ENCODE results near the gene KRT20. TPM values are rescaled to one million over a fixed set of nuclear protein-coding genes. Genes with fewer than 3 reads are reported as not detected.

Gene KRT20
- total and polyA plus RNA-seq, 9 donors = 0.05 to 4.2 (median 0.52) TPM; not detected in 5

GRCh38 chr17:40902498-40902897, 17.5 kb upstream of the KRT20 start:
- DNase-seq = no peak
- Histone ChIP-seq H3K27me3 (no peaks in the 10 kb centered on the region), H3K4me1 (ENCODE audit: insufficient read depth) (no peaks in the 10 kb centered on the region), H3K4me3 (no peak overlapping the region), H3K36me3 (no peaks in the 10 kb centered on the region), H3K27ac (no peak overlapping the region), H3K9me3 (no peaks in the 10 kb centered on the region)
- 88 to 92% (median 91%) methylated on average over 4 of the region's 4 CpGs for WGBS, 3 donors
- no peak for TF ChIP-seq EP300 (IDR thresholded peaks at IDR 0.05)
- no peak for TF ChIP-seq CTCF (IDR thresholded peaks at IDR 0.05)
- TF ChIP-seq POLR2A (IDR thresholded peaks at IDR 0.05) = no peak
- intact Hi-C loops (cut with DNase I) = loop anchor here in 2 of 4 donors (10.0 kb wide), 3 partner anchors 492 to 742 kb away; partner anchors contain the start of gene KRT31 (in 1 of the 2)

GRCh38 chr17:40901981-40902474, 17.0 kb upstream of the KRT20 start:
- no peak for DNase-seq
- Histone ChIP-seq H3K9me3 (no peaks in the 10 kb centered on the region), H3K4me3 (no peak overlapping the region), H3K27ac (no peak overlapping the region), H3K27me3 (no peaks in the 10 kb centered on the region), H3K36me3 (no peaks in the 10 kb centered on the region), H3K4me1 (ENCODE audit: insufficient read depth) (no peaks in the 10 kb centered on the region)
- TF ChIP-seq POLR2A (IDR thresholded peaks at IDR 0.05) (no peak), EP300 (IDR thresholded peaks at IDR 0.05) (no peak), CTCF (IDR thresholded peaks at IDR 0.05) (no peak)
- WGBS, 3 donors = 84 to 87% (median 85%) methylated on average over 1 of the region's 1 CpG
- intact Hi-C loops (cut with DNase I) = loop anchor here in 2 of 4 donors (10.0 kb wide), 3 partner anchors 493 to 743 kb away; partner anchors contain the start of gene KRT31 (in 1 of the 2)

GRCh38 chr17:40900809-40901356, 15.8 kb upstream of the KRT20 start:
- H3K27me3 ChIP-seq = no peaks in the 10 kb centered on the region
- WGBS, 3 donors = 81 to 82% (median 81%) methylated on average over 5 of the region's 5 CpGs
- no peaks in the 10 kb centered on the region for H3K9me3 ChIP-seq
- H3K4me1 ChIP-seq (ENCODE audit: insufficient read depth) = no peaks in the 10 kb centered on the region
- intact Hi-C loops (cut with DNase I) = loop anchor here in 2 of 4 donors (10.0 kb wide), 3 partner anchors 494 to 744 kb away; partner anchors contain the start of gene KRT31 (in 1 of the 2)
- H3K4me3 ChIP-seq = no peak overlapping the region
- H3K27ac ChIP-seq = no peak overlapping the region
- no peaks in the 10 kb centered on the region for H3K36me3 ChIP-seq
- TF ChIP-seq CTCF (IDR thresholded peaks at IDR 0.05) = no peak
- no peak for TF ChIP-seq EP300 (IDR thresholded peaks at IDR 0.05)
- no peak for TF ChIP-seq POLR2A (IDR thresholded peaks at IDR 0.05)
- no peak for DNase-seq

GRCh38 chr17:40896916-40897455, 11.9 kb upstream of the KRT20 start:
- Histone ChIP-seq H3K27ac (no peak overlapping the region), H3K27me3 (no peaks in the 10 kb centered on the region), H3K4me3 (no peak overlapping the region), H3K9me3 (no peaks in the 10 kb centered on the region), H3K4me1 (ENCODE audit: insufficient read depth) (no peaks in the 10 kb centered on the region), H3K36me3 (no peaks in the 10 kb centered on the region)
- no peak for DNase-seq
- TF ChIP-seq EP300 (IDR thresholded peaks at IDR 0.05) (no peak), CTCF (IDR thresholded peaks at IDR 0.05) (no peak), POLR2A (IDR thresholded peaks at IDR 0.05) (no peak)
- 87 to 93% (median 88%) methylated on average over 4 of the region's 4 CpGs for WGBS, 3 donors
- intact Hi-C loops (cut with DNase I) = no loop called here
